ENCODE measurements around the gene STXBP6. TPM values are rescaled to one million over a fixed set of nuclear protein-coding genes. Genes with fewer than 3 reads are reported as not detected.

Gene STXBP6
- total and polyA plus RNA-seq, 10 of the 15 experiments (the other 5 are each of a cell fraction or from before 2014, with no cell fraction given) = 1.2 to 47.3 (median 1.9) TPM

DNA sequence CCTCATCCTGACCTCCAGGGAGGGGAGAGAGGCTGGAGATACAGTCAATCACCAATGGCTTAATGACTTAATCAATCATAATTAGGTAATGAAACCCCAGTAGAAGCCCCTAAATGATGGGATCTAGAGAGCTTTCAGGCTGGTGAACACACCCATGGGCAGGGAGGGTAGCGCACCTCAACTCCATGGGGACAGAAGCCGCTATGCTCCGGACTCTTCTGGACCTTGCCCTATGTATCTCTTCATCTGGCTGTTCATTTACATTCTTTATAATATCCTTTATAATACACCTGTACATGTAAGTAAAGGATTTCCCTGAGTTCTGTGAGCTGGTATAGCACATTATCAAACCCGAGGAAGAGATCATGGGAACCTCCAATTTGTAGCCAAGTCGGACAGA is 205.9 kb downstream of the STXBP6 start (continued):
- TF ChIP-seq, protein P1, sequence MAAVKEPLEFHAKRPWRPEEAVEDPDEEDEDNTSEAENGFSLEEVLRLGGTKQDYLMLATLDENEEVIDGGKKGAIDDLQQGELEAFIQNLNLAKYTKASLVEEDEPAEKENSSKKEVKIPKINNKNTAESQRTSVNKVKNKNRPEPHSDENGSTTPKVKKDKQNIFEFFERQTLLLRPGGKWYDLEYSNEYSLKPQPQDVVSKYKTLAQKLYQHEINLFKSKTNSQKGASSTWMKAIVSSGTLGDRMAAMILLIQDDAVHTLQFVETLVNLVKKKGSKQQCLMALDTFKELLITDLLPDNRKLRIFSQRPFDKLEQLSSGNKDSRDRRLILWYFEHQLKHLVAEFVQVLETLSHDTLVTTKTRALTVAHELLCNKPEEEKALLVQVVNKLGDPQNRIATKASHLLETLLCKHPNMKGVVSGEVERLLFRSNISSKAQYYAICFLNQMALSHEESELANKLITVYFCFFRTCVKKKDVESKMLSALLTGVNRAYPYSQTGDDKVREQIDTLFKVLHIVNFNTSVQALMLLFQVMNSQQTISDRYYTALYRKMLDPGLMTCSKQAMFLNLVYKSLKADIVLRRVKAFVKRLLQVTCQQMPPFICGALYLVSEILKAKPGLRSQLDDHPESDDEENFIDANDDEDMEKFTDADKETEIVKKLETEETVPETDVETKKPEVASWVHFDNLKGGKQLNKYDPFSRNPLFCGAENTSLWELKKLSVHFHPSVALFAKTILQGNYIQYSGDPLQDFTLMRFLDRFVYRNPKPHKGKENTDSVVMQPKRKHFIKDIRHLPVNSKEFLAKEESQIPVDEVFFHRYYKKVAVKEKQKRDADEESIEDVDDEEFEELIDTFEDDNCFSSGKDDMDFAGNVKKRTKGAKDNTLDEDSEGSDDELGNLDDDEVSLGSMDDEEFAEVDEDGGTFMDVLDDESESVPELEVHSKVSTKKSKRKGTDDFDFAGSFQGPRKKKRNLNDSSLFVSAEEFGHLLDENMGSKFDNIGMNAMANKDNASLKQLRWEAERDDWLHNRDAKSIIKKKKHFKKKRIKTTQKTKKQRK (IDR thresholded peaks at IDR 0.05; ENCODE audit: low read depth, low read length) = no peak
- TF ChIP-seq IKZF2 (IDR thresholded peaks at IDR 0.05) (no peak), POLR2A (IDR thresholded peaks at IDR 0.05; ENCODE audit: low read depth, low read length) (no peak)
- TF ChIP-seq, protein P2, sequence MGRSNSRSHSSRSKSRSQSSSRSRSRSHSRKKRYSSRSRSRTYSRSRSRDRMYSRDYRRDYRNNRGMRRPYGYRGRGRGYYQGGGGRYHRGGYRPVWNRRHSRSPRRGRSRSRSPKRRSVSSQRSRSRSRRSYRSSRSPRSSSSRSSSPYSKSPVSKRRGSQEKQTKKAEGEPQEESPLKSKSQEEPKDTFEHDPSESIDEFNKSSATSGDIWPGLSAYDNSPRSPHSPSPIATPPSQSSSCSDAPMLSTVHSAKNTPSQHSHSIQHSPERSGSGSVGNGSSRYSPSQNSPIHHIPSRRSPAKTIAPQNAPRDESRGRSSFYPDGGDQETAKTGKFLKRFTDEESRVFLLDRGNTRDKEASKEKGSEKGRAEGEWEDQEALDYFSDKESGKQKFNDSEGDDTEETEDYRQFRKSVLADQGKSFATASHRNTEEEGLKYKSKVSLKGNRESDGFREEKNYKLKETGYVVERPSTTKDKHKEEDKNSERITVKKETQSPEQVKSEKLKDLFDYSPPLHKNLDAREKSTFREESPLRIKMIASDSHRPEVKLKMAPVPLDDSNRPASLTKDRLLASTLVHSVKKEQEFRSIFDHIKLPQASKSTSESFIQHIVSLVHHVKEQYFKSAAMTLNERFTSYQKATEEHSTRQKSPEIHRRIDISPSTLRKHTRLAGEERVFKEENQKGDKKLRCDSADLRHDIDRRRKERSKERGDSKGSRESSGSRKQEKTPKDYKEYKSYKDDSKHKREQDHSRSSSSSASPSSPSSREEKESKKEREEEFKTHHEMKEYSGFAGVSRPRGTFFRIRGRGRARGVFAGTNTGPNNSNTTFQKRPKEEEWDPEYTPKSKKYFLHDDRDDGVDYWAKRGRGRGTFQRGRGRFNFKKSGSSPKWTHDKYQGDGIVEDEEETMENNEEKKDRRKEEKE (IDR thresholded peaks at IDR 0.05) = no peak
- TF ChIP-seq, protein P3, sequence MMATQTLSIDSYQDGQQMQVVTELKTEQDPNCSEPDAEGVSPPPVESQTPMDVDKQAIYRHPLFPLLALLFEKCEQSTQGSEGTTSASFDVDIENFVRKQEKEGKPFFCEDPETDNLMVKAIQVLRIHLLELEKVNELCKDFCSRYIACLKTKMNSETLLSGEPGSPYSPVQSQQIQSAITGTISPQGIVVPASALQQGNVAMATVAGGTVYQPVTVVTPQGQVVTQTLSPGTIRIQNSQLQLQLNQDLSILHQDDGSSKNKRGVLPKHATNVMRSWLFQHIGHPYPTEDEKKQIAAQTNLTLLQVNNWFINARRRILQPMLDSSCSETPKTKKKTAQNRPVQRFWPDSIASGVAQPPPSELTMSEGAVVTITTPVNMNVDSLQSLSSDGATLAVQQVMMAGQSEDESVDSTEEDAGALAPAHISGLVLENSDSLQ (IDR thresholded peaks at IDR 0.05) = no peak
- TF ChIP-seq, protein P4, sequence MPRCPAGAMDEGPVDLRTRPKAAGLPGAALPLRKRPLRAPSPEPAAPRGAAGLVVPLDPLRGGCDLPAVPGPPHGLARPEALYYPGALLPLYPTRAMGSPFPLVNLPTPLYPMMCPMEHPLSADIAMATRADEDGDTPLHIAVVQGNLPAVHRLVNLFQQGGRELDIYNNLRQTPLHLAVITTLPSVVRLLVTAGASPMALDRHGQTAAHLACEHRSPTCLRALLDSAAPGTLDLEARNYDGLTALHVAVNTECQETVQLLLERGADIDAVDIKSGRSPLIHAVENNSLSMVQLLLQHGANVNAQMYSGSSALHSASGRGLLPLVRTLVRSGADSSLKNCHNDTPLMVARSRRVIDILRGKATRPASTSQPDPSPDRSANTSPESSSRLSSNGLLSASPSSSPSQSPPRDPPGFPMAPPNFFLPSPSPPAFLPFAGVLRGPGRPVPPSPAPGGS (IDR thresholded peaks at IDR 0.05; ENCODE audit: borderline replicate concordance, insufficient read depth, low read depth, low read length, poor library complexity, severe bottlenecking) = no peak
